Islet precursor cell (in vitro differentiated cells): ENCODE measurements around the gene MRPL36.
A peak's percentile ranks its signal among the peaks of the same experiment; 100 is the strongest.
"Not testable (repeated sequence)": the region's sequence is repeated elsewhere in the genome, so short reads cannot be mapped to it uniquely, and the experiment has no call there.

Experiments used
- DNase-seq: peaks from one replicate; pipeline ENCODE4 v3.0.0-alpha.2; 2018

Gene MRPL36

DNA sequence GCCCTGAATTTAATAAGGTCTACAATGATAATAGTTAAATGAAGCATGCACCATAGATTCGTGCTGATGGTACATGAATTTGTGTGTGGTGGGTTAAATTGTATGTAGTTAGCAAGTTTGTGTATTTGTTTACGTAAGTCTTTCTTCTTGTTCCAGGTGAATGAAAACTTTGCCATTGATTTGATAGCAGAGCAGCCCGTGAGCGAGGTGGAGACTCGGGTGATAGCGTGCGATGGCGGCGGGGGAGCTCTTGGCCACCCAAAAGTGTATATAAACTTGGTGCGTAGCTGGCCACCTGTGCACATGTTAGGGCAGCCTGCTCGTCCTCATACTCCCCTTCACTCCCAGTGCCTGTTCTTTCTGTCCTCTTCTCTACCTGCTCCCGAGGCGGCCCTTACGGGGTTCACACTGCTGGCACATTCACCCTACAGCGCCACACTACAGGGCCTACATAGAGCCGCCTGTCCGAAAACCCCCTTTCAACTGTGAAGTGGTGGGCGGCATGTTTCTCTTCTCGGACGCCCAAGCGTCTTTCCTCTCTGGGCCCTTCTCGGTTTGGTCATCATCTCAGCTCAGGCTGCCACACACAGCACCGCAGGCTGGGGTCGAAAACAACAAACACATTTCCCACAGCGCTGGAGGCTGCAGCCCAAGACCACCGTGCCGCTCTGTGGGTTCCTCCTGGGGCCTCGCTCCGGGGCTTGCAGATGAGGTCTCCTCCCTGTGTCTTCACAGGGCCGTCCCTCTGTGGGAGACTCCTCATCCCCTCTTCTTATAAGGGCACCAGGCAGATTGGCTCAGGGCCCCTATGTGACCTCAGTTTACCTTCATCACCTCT, 14.8 kb upstream of the MRPL36 start:
- no peak for DNase-seq

DNA sequence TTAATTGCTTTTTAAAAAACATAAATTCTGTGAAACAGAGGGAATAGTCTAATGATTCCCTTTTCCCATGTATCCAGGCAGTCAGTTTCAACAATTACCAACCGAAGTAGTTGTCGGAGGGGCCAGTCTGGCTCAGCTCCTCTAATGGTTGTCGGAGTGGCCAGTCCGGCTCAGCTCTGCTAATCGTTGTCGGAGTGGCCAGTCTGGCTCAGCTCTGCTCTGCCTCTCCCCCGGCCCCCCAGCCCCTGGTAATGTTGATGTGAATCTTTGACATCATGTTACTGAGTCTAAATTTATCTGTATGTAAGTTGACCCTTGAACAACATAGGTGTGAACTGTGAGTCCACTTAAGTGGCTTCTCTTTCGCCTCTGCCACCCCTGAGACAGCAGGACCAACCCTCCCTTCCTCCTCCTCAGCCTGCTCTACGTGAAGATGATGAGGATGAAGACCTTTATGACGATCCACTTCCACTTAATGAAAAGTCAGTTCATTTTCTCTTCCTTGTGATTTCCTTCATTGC, 11.0 kb upstream of the MRPL36 start:
- DNase-seq: no peak

DNA sequence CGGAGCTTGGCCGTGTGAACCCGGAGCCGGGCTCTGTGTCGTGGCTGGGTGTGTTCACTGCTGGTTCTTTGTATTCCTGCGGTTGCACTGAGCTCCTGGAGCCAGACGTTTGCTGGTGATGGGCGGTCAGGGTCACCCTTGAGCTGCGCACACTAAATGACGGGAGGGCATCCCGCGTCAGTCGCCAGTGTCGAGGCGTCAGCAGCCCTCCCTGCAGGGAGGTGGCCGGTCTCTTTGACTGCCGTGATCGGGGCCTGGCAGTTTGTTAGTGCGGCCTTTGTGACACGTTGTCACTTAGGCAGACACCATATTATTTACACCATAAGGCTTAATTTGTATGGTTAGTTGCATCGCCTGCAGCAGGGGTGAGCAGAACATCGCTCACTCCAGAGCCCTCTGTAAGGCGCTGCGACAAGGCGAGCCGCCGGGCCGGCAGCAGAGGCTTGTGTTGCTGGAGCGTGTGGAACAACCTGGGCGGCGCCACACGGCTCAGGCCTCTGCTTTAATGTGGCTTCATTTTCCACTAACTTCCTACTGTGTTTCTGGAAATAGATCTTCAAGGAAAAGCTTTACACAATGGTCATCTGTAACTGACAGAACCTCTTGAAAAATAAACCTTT, 9.9 kb upstream of the MRPL36 start:
- DNase-seq: peak; percentile 41

DNA sequence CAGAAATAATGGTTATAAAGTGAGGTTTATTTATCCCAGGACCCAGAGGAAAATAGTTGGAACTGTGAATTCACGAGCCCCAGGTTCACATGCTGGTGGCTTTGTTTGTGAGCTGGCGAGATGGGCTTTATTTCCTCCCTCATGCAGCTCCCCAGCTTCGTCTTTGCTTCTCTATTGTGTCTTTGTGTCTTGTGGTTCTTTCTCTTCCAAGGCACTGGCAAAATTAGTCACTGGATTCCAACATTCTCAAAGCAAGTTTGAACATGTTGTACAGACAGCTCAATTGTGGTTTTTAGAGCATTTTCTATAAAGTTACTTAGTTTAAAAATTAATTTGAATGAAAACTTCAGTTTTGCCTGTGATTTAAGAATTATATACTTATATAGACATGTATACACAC, 8.8 kb upstream of the MRPL36 start:
- no peak for DNase-seq

DNA sequence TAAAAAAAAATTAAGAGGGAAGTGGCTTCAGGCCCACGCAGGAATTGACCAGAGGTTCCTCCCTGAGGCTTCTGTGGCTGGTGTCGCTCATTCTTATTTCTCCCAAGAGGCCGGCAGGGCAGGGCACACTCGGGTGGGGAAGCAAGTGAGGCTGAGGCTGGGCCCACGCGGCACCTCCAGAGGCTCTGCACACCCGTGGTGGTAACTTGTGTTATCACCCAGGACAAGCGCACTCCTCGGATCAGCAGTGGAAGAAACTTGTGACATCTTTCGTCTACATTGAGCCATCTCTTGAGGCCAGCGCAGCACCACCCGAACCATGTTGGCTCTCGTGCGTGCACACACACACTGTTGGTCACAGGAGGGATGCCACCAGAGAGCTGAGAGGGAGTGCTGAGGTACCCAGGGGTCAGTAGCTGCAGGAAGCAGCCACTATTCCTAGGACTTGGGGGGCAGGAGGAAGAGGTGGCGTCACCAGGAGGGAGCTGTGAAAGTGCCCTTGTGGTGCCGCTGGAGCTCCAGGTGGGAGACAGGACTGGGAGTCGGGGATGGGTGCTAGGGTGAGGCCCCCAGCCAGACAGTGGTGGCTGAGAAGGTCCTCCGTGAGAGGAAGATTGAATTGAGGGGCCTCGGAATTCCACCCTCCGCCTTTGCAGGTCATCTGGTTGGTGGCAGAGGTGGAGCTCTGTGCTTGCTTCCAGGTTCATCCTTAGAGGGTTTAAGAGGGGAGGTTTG, 8.0 kb upstream of the MRPL36 start:
- DNase-seq: no peak

DNA sequence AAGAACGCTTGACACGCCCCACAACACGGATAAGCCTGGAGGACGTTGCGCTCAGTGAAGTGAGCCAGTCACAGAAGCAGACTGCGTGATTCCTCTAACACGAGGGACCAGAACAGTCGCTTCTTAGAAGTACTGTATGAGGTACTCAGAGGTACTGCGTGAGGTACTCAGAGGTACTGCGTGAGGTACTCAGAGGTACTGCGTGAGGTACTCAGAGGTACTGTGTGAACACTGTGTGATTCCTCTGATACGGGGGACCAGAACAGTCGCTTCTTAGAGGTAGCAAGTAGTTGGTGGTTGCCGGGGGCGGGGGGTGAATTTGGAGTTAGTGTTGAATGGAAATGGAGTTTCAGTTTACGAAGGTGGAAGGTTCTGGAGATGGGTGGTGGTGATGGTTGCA, 7.3 kb upstream of the MRPL36 start:
- no peak for DNase-seq

DNA sequence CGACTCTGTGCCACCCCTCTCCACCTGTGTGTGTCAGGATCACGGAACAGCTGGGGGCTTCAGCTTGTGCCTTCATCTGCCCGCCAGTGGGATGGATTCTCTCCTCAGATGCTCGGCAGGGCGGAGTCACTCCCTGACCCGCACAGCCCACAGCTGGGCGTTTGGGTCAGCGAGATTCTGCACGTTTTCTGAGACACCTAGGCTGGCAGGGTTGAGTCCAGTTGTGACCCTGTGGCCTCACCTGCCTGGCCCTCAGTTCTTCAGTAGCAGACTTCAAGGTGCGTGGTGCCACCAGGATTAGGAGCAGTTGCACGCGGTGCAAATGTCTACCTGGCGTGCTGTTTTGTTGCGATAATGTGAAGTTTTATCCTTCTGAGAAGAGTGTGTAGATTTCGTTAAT, 6.6 kb upstream of the MRPL36 start:
- no peak for DNase-seq

DNA sequence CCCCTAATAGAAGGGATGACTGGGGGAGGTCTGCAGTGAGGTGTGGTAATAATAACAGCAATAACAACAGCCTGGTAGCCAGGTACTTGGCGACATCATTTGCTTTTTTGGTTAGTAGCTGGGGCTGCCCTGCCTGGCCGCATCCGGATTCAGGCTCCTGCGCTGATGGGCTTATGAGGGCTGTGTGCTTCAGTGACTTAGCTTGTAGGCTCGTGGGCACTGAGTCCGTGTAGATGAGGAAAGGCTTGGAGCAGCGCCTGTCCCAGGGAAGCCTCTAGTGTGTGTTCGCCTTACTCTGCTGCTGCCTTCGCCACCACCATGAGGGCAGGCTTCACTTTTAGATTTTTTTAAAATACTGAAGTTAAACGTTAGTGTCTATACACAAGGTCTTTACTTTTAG, 6.1 kb upstream of the MRPL36 start:
- DNase-seq: no peak

DNA sequence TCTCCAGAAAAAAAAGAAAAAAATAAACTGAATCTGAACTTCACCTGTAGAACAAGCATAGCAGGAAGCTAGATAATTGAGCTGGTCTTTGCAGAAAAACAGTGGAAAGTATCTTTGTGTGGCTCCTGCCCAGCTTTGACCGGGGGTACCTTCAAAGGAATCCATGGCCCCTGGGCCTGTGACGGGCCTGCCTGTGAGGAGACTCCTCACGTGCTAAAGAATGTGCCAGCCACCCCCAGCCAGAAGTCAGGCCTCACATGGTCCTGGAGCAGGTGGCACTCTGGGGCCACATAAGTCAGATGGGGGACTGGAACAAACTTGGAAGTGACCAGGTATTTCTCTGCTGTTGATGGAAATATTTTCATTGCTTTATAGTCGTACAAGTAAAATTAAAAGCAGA, 5.7 kb upstream of the MRPL36 start:
- no peak for DNase-seq

DNA sequence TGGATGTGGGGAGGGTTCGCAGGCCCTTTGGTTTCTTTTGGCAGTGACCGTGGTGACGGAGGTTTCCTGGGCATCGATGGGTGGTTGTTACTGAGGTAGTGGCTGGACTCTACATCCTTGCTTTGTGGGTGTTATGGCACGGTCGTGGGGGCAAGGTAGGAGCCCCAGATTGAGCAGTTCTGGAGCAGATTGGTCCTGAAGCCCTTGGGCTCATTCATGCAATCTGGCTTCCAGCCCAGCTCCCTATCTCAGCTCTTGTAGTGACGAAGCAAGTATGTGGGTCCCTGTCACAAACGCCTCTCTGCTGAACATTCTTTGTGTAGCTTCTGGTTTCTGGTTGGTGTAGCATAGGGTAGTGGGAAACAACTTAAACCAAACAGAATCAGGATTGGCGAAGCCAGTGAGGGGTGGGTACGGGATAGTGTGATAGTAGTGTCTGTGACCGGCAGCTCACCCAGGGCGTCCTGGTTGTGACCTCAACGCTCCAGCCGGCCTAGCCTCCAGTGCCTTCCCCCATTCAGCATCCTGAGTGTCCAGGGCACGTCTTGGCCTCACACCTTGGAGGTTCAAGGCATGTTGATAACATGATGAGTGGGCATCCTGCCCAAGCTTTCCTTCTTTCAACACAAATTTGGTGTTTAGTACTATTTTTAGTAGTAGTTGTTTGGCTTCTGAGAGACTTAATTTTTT, 4.5 kb upstream of the MRPL36 start:
- no peak for DNase-seq

DNA sequence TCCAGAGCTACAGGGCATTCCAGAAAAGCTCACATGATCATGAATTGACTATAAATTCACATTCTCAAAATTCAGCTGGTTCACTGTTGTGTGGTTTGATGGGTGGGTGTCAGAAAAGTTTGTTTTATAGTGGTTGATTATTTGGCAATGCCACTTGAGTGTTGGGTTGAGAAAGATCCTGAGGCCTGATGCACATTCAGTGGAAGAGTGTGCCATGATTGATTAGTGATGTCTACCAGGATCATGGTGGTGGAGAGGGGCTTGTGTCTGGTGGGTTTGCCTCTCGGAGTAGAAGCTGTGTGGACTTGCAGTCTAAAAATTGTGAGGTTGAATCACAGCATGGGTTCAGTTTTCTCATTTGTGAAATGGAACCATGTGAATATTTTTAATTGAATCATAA, 3.6 kb upstream of the MRPL36 start:
- no peak for DNase-seq

DNA sequence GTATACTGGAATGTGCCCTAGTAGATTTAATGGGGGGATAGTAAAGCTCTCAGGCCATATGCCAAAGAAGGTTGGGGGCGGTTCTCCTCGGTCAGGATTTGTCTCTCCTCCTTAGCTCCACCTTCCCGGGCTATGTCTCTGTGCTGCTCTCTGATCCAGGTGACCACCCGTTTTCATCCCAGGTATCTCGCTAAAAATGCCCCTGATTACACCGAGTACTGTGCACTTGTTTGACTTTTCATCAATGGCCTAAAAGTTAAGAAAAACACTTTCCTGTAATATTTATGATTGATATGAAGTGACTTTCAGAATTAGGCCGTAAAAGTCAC, 2.3 kb upstream of the MRPL36 start:
- peak; percentile 70 for DNase-seq

DNA sequence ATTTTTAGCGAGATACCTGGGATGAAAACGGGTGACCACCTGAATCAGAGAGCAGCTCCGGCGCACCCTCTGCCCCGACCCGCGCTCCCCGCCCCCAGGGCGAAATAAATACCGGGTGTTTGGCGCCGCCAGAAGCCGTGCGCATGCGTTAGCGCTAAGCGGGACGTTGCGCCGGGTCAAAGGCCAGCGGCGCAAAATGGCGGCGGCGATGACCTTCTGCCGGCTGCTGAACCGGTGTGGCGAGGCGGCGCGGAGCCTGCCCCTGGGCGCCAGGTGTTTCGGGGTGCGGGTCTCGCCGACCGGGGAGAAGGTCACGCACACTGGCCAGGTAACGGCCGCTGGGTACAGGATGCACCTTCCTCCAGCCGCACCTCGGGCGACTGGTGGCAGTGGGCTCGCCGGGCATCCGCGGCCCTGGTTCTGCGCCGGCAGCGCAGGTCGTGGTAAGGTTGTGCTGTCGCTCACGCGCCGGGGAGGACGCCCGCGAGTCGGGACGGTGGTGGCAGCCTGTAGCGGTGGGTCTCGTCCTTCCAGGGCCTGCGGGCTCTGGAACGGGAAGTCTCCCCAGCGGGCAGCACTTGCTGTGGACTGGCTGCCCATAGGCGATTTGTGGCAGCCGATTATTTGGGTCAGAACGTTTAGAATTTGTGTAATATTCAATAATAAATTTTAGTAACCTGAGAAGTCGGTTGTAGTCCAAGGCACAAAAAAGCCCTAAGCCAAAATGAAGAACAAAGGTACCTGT, 1.8 kb upstream of the MRPL36 start, which contains the start of gene NDUFS6:
NDUFS6 (plus strand) TSS at position 186 of the 745 bp plus-strand sequence; CDS start at position 197, 11 bp downstream.
- DNase-seq: peak; percentile 86

DNA sequence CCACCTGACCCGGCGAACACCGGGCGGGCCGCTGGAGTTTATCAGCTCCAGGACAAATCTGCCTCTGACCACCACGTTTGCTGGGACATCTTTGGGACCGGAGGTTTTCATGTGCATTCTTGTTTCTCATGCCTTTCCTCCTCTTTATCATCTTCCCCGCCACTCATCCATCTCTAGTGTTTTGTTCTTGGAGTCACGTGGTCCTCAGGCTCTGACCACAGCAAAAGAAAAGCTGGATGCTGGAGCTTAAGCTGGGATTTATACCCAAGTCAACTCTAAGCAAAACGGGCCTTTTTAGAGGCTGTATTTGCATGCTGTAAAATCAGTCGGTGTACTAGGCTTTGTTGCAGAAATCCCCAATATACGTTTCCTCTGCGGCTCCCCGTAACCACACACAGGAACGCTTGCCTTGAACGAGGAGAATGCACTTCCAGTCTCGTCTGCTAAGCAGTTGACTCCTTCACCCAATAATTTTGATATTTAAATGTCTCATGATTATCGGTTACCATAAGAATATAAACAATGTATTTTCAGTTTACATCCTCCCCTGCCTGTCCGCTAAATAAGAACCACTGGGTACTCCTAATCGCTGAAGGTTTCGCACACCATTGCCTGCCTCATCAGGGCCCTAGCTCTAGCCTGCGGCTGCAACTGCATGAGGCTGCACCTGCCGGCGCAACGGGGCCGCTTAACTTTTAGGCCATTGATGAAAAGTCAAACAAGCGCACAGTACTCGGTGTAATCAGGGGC, 1.0 kb upstream of the MRPL36 start:
- peak; percentile 70 for DNase-seq

DNA sequence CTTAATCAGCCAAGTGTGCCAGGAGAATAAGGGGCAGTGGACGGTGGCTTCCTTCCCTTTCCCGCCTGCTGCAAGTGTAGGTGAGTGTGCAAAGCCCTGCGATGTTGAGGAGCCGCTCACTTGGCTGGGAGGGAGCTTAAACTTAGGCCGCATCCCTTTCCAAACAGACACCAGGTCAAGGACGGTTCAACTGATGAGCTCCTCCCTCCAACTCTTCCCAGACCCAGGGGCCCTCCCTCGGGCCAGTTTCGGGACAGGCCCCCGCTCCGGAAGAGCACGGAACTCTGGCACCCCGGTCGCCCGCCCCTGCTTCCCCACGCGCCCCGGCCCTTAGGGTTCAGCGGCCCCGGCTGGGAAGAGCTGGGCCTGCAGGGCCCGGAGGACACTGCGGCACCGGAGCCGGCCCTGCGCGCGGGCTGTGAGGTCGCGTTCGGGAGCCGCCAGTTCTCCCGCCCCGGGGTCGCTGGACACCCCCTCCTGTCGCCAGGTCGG, 481 bp downstream of the MRPL36 start:
- DNase-seq: no peak

DNA sequence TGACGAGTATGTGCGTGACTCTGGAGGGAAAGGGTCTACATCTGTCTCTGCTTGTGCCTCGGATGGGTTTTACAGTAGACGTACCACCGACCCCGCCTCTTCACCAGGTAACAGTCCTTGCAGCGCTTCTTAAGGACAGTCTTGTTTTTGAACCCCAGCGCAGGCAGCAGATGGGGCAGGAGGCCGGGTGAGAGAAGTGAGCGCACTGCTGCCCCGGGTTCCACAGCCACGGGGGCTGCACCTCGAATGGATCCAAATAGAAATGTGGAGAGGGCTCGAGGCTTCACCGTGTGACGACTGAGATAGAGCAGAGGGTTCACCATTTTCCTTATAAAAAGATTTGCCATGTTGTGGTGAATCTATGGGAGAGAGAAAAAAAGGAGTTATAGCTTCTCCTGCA, 1.0 kb downstream of the MRPL36 start:
- DNase-seq: not testable (repeated sequence)

DNA sequence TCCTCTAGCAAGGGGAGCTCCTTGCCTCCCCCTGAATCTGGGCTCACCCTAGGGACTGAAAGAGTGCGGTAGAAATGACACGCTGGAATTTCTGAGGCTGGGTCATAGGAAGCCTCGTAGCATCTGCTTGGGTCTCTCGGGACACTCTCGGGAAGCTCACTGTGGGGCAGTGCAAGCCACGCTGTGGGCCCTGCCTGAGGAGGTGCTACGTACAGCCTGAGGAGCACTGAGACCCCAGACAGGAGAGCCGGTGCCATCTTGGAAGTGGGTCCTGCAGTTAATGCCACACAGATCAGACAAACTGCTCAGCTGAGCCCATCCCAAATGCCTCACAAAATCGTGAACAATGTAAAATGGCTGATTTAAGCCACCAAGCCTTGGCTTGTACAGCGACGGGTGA, 1.8 kb downstream of the MRPL36 start:
- no peak for DNase-seq

DNA sequence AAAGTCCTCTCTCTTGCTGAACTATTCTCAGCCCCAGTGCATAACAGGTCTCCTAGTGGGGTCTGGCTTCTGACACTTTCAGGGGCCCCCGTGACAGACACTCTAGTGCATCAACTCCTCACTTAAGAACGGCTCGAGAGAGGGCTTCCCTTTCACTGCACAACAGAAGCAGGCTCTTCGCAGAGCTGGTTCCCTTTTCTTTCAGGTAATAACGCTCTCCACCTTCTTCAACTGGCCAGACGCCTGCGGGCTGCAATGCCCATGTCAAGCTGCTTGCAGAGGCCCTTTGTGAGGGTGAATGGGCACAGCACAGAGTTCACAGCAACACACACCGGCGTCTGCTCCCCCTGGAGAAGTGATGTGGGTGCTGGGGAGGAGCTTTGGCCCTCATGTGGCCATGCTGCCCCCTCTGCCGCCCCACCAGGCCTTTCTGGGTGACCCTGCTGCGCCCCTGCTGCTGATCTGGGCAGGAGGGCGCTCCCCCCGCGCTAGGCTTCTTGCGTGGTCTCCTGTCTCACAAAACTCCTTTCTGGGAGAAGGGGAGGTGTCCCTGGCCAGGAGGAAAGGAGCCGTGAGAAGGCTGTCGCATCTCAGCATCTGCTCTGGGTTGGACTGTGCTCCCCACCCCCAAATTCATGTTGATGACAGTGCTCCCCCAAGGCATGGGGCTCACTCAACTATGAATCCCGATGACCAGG, 2.4 kb downstream of the MRPL36 start:
- no peak for DNase-seq

DNA sequence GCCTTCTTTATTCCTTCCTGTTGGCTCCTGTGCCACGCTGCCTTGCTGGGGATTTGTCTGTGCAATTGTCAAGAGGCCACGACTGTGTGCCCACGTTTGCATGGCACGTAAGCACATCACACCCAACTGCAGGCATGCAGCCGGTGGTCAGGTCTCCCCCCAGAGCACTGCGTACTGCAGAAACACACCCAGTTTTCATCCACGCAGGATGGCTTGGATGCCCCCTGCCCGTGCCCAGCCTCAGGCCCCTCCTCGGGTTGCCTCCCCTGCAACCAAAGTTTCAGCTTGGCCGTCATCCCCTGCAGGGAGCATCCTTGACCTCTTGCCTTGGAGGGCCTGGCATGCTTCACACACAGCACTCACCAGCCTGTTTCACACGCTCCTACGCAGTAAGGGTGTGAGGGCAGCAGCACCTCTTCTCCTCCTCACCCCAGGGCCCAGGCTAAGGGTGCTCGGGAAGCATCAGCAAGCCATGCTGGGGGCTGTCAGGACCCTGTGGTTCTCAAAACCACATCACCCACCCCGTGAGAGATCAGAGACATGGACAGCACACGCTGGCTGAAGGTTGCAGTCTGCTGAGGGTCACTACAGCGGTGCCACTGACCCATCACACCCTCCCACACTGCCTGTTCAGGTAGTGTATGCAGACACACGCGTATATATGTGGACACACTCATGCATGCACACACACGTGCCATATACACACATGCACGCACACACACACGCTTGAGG, 3.1 kb downstream of the MRPL36 start:
- no peak for DNase-seq

DNA sequence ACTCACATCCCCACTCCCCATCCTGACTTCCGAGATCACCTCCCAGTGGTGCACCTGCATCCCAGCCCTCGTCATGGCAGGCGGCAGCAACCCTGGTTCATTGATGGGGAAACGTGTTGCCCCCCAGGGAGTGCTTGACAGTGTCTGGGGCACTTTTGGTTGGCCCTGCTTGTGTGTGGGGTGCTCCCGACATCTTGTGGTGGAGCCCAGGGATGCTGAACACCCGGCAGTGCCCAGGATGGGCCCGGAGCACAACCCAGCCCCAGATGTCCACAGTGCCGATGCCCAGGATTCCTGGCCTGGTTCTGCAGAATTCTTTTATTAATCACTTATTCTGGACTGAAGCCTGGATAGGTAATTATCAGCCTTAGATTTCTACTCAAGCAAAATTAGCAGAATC, 3.7 kb downstream of the MRPL36 start:
- DNase-seq: no peak
